HT-29 (cell line): ENCODE results near the gene SH3PXD2A. TPM values are rescaled to one million over a fixed set of nuclear protein-coding genes. Genes with fewer than 3 reads are reported as not detected.
"Not testable (repeated sequence)": the region's sequence is repeated elsewhere in the genome, so short reads cannot be mapped to it uniquely, and the experiment has no call there.

Experiments
- DNase-seq: peaks from one replicate; pipeline ENCODE4 v3.0.0-alpha.2; 2015; ENCODE audit warnings: low spot score
- total RNA-seq: library from RNA; depleted of rRNA; stranded (reverse); fragments of >200 nt; shearing (Covaris generic); gene quantifications from 2 replicates; pipeline ENCODE4 v1.2.3, GENCODE V29; 2014

The SH3PXD2A gene
- total RNA-seq, 1 experiment from 2014 or later = 2.7 TPM

DNA sequence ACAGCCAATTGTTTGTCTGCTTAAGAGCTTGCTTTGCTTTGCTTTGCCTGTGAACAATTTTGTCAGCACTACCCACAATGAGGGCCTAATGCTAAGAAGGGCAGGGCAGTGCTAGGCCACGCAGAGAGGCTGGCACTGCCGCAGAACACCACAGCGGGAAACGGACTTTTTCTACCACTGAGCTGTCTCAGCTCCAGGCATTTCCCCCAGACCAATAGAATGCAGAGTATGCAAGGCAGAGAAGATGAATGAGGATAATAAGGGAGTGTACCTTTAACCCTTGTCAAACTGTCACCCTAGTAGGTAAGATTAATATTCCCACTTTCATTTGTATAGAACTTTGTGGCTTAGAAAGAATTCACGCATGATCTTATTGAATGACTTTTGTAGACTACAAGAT, 104.5 kb downstream of the SH3PXD2A start:
- no peak for DNase-seq

DNA sequence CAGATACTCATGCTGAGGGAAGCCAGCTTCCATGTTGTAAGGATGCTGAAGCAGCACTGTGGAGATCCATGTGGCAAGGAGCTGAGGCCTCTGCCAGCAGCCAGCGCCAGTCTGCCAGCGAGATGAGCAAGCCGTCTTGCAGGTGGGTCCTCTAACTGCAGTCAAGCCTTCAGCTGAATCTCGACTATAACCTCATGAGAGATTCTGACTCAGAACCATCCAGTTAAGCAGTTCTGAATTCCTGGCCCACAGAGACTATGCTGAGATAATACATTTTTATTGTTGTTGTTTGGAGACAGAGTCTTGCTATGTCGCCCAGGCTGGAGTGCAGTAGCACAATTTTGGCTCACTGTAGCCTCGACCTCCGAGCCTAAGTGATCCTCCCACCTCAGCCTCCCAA, 105.6 kb downstream of the SH3PXD2A start:
- no peak for DNase-seq

DNA sequence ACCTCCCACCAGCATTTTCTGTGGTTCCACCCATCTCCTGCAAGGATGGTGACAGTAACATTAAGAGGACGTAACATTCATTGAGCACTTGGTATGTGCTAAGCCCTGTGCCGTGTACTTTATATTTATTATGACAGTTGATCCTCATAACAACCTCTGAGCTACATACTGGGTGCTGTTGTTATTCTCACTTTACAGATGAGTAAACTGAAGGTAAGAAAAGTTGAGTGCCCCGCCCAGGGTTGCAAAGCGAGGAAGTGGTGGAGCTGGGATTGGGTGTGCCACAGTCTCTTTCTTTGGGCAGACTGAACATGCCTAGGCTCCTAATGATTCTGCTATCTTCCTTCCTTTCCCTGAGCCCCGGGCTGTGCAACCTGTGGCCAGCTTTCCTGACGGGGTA, 107.4 kb downstream of the SH3PXD2A start:
- DNase-seq = no peak

DNA sequence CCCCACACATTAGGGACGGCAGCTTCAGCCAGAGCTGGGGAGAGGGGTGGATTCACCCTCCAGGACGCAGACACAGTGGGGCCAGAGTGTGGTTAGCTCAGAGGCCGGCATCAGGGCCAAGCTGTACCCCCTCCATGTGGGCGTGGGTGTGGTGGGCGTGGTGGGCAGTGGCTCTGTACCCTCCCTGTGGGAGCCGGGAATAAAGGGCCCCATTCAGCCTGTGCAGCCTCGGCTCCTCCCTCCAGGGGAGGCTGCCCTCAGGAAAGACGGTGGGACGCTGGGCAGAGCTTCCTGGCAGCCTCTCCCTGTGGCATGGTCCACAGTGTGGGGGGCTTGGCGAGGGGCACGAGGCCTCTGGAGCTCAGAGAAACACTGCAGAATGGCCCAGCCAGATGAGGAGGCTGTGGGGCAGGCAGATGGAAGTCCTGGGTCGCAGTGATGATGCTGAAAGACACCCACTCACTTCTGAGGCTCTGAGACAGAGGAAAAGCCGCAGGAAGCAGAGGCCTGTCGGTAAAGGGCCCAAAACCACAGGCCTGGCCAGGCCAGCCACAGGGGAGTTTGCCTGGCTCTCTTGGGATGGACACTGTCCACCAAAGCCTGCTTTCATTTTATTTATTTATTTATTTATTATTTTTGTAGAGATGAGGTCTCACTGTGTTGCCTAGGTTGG, 108.0 kb downstream of the SH3PXD2A start:
- no peak for DNase-seq

DNA sequence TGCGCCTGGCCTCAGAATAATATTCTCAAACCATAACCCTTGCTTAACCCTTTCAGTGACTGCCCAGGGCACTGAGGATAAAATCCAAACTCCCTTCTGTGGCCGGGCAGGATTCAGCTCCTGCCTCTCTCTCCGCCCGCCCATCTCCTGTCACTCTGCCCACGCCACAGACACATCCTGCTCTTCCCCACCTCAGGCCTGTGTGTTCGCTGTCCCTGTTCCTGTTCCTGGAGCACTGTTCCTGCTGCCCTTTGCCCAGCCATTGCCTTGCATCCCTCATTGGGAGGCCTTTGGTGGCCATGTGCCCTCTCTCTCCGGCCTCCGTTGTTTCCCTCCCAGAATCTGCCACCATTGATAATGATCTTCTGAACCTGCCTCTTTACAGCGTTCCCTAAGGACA, 108.8 kb downstream of the SH3PXD2A start:
- no peak for DNase-seq

DNA sequence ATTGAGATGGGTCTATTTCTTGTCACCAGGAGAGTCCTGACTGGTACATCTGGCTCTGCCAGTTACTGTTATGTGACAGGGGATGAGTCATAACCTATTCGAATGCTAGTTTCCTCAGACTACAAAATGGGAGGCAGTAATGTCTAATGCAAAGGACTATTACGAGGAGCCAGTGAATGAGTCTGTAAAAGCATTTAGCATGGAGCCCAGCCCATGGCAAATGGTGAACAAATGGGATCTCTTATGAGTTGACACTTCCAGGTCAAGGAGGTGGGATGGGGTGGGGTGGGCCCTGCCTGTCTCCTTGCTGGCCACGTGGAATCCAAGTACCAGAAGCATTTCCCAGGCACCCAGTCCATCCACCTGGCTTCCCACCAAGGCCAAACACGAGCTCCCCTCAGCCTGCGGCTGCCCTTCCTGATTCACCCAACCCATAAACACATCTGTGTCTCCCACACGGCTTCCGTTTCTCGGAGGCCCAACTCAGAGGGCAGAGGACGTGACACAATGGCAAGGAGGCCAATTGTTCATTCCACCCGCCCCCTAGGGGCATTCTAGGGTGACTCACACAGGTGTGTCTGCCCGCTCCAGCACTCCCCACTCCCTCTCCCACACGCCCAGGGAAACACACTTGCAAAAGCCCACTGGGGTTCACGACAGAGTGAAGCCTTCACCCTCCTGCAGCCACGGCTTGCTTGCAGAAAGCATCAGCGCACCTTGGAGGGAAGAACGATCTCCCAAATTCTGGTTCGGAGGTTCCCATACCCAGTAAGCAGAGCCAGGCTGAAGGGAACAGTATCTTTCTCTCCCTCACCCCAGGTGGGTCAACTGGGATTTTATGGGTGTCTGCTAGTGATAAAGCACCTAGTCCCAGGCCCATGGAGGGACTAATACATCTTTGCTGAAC, 109.8 kb downstream of the SH3PXD2A start:
- DNase-seq = peak; percentile 55

DNA sequence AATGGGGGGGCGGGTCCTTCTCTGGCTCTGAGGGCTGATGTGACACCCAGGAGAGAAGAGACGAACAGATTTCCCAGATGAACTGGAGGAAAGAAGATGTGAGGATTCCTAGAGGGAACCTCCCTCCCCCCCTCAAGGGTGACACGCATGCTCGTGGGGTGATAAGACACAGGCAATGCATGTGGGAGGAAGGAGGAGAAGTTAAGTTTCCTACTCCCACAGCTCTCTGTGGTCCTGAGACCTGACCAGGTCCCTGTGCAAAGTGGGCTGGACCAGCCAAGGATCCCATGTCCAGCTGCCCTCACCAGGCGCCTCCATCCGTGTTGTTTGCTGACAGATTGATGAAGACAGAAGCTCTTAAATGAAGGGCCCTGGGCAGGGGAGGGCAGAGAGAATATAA, 112.6 kb downstream of the SH3PXD2A start:
- DNase-seq = no peak

DNA sequence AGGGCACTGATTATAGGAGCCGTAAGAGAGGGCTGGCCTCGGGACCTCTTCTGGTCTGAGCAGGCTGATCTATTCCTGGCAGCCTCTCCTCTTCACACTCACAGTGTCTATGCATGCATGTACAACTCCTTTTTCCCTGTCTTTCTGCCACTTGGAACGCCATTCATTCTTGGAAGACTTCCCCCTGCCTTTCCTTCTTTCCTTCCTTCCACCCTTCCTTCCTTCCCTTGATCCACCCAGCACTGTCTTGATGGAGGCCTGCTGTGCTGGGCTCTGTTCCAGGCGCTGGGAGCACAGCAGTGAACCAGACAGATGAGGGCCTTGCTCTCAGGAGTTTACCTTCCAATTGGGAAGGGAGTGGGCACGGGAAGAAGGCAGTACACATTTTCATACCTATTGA, 114.8 kb downstream of the SH3PXD2A start:
- no peak for DNase-seq

DNA sequence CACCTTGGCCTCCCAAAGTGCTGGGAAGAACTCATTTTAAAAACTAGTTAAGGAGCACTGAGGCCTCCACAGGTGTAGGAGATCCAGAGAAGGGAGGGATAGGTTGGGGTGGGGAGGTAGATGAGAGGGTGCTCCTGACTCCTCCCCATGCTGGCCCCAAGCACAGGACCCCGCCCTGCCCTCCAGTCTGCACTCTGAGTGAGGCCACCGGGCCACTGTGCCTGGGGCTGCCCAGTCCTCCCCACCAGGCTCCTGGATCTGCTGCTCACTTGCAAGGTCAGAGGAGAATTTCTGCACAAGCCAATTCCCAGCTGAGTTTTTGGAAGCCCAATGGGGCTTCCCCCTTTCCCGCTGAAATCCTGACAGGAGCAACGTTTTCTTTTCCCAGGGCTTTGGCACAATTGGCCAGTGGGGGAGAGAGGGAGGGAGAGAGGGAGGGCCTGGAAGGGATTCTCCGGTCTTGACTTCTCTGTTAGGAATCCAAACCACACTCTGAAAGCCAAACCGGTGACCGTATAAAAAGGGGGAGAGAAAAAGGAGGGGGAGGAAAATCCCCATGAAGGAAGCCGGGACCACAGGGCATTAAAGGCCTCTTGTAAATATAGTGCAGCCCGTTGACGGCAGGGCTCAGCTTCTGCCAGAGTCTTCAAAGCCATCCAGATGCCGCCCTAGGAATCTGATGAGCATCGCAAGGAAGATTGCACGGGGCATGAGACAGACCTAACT, 116.2 kb downstream of the SH3PXD2A start:
- no peak for DNase-seq

DNA sequence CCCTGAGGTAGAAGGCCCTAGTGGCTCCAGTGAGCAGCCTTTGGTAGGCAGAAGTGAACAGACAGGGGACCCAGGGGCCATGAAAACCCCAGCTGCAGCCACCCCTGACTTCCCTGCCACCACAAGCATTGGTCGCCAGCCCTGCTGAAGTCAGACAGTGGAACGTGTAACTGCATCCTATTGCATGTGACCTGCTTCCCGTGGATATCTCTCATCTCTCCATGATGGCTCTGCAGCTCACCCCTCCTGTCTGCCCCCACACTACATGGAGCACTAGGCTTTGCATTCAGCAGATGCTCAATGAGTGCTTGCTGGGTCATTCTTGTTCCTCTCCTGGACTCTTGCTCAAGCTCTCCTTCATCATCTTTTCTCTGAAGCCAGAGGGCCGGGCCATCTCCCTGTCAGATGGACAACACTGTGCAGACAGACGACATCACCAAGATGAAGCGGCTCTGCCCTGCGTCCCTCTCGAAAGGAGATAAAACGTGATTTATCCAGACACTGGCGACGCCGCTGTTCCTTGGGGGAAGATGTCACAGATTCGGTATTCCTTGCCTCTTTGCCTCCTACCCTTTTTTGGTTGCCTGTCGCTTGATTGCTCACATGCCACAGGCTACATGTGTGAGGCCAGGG, 117.5 kb downstream of the SH3PXD2A start:
- DNase-seq = no peak

DNA sequence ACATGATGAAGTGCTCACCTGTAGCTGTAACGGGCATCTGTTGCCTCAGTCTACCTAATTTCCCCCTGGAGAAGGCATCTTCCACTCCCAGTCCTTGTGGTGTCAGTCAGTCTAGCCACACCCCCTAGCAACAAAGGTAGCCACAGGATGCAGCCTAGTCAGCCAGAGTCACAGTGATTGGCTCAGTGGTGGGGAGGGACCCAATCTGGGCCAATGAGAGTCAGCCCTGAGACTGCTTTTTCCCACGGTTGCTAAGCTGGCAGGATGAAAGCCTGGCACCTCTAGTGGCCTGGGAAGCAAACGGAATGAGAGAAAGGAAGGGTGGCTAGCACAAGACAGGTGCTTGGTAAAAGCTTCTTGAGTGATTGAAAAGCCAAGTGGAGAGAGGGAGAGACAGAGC, 118.6 kb downstream of the SH3PXD2A start:
- DNase-seq = peak; percentile 74

DNA sequence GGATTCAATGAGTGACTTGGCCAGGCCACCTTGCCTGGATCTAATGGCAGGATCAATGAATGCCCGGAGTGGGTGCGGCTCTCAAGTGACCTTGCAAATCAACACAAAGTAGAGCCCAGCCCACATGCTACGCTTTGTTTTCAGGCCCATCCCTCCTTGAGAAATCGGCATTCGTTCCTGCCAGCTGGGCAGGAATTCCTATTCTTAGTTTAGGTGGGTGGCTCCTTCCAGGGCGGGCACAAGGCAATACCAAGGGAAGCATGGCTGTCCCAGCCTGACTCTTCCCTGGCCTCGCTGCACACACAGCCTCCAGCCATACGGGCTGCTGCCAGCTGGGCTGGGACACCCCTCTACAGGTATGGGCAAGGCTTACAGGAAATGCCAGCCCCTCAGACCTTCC, 119.3 kb downstream of the SH3PXD2A start:
- DNase-seq = no peak

DNA sequence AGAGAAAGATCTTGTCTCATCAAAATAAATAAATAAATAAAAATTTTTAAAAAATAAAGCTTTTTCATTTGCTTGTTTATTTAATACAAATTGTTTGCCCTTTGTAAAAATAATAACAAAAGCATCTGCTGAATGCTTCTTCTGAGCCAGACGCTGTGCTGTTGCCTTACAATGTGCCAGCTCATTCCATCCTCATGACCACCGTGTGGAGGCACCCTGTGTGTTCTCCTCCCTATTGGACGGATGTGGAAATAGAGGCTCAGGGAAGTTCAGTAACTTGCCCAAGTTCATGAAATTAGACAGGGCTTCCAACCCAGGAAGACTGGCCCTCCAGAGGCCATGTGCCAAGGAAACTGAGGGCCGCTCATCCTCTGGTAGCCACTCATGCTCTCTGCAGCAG, 120.6 kb downstream of the SH3PXD2A start:
- DNase-seq = no peak

DNA sequence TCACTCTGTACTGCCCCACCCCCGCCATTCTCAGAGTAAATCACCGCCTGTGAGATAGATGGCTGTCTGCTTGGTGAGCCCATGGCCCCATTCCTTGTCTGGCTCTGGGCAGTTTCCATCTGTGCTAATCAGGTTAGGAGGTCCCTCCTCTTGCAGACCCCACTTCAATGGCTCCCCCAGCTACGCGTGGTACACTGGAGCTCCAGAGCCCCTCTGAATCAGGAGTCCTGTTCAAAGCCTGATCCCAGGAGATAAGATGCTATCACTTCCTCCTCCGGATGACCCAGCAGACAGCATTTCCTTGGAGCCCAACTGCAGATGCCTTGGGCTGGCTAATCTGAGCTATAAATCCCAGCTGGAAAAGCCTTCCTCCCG, 122.3 kb downstream of the SH3PXD2A start:
- DNase-seq = no peak

DNA sequence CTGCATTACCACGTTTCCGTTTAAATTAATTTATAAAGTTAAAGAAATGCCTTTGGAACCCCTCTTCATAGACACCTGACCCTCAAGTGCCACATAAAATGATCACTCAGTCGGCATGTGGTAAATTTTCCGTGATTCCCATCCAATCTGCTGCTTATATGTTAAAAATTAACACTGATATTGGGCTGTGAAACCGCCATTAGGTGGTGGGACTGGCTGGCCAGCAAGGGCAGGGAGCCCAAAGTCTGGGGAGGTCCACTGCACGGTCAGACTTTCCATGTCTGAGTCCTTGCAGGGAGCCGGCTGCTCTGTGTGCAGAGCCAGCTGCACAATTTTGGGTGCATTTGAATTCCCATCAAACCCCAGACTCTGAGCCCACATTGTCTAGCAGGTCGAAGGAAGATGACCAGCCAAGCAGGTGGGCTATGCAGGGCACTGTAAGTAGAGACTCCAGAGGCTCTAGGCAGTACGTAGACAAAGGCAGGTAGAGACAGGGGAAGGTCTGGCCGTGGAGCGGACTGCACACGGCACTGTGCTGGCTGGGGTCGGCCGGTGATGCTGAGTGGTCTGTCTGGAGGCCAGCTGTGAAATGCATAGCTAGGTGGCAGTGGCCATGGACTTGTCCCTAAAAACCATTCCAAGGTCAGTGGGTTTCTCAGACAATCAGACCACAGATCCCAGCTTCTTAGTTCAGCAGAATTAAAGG, 122.9 kb downstream of the SH3PXD2A start:
- DNase-seq = no peak

DNA sequence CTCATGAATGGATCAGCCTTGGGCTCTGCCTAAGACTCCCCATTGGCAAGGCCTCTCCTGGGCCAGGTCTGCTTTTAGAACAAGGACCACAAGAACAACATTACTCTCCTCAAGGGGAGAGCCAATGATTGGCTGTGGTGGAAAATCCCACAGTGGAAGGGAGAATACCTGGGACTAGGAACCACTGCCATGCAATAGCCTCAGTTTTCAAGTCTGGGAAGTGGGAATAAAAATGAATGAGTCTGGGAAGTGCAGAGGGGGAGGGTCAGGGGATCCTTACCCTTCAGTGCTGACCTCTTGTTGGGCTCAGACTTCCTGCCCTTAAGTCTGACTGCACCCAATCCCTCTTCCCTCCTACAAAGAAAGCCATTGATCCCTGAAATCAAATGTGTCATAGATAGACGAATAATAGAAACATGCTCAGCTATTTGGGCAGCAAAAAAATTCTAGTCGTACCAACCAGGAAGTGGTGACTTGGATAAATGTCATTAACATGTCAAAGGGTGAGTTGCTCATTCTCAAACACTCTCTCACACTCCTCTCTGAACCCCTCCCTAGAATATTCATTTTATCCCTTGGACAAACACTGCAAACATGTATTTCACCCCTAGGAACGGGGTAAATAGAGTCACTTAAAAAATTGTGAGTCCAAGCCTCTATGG, 123.6 kb downstream of the SH3PXD2A start:
- DNase-seq = no peak

DNA sequence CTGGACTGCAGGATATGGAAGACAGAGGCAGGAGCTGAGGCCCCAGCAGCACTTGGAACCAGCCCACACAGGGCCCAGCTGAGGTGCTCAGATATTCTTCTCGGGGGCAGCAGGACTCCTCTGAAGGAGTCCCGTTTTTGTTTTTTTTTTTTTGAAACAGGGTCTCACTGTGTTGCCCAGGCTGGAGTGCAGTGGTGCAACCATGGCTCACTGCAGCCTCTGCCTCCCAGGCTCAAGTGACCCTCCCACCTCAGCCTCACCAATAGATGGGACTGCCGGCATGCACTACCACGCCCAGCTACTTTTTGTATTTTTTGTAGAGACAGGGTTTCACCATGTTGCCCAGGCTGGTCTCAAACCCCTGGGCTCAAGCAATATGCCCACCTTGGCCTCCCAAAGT, 124.3 kb downstream of the SH3PXD2A start:
- not testable (repeated sequence) for DNase-seq

DNA sequence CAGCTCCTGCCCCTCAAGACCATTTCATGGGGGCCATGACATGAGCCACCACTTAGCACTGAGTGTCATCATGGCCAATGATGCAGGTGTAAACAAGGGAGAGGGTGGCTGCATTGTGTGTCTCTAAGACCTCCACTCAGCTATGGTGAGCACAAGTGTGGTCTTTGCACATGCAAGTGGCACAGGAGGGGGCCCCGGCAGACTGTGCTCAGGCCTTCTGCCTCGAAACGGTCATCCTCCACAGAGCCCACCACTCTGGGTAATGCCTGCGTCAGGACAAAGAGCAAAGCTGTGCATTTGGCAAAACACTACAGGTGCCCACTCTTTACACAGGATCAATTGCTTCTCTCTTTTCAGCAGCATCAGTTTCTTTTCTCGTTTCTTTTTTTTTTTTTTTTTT, 125.5 kb downstream of the SH3PXD2A start:
- no peak for DNase-seq

DNA sequence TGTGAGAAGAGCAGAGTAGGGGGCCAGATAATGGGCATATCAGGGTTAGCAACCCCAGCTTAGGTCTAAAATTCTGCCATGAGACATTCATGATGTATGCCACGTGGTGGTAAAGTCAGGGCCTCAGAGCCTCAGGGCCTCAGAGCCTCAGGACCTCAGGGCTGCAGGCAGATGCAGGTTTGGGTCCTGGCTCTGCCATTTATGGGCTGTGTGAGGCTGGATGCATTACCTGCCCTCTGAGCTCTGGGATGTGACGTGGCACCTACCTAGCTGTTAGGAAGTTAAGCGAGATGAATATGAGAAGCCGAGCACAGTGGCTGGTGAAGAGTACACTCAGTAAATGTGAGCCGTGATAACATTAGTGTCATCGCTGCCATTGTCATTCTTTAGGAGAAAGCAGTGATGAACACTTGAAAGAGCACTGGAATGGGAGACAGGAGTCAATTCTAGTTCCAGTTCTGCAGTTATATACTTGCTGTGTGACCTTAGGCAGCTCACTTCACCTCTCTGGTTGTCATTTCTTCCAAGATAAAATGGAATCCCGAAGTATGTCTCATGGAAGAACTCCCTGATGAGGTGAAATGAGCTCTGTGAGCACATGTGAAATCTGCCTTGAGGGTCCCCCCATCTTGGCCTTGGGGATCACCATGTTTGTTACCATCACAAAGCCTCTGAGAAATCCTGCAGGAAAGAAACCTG, 127.2 kb downstream of the SH3PXD2A start:
- DNase-seq = no peak

DNA sequence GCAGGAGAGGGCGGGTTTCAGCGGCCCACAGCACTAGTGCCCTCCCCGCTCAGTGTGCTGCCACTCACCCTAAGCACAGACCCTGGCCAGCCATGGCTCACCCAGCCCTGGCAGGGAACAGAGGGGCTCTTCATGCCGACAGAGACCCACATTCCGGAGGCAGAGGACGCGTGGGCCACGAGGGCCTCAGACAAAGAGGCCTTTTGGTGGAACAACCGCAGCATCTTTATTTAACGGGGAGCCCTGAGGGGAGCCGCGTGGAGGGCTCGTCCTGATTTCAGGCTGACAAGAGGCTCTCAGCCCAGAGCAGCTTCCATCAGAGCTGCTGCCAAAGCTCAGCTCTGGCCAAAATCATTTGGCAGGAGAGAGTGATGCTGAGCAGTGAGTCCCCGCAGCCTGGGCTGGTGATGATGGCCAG, 127.8 kb downstream of the SH3PXD2A start:
- no peak for DNase-seq
